ENCODE data around the gene KRT86.

KRT86 gene

DNA sequence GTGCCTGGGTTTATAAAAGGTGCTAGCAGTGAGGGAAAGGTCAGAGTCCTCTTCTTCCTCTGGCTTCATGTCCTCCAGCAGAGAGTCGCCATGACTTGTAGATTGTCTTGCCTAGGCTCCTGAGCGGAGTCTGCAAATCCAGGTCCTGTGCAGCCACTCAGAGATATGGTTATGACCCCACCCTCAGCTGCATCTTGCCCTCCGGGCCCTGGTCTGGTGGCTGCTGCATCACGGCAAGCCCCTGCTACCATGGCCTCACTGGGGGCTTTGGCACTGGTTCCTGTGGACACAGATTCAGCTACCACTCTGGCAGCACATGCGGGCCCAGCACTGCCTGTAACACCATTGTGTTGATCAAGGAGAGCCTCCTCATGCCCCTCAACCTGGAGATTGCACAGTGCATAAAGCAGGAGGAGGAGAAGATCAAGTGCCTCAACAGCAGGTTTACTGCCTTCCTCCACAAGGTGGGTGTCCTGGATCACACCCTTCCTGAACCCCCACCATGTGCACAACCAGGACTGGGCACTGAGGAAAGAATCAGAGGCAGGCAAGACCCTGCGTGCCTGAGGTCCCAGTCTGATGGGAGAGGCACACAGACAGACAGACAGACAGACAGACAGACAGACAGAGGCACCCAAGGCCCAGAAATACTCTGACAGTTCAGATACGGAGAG, 10.5 kb upstream of the KRT86 start:
- no peaks in the 10 kb centered on the region for H3K4me1 Mint-ChIP-seq
- no peak overlapping the region for H3K27ac Mint-ChIP-seq
- H3K4me3 Mint-ChIP-seq = no peak overlapping the region
- DNase-seq (ENCODE audit: low spot score in 2 of 2) = no peak
- peaks cover 15% of the 10 kb centered on the region for H3K27me3 Mint-ChIP-seq
- no peak for ATAC-seq (ENCODE audit: low read depth)
- peaks cover 1% of the 10 kb centered on the region for H3K9me3 Mint-ChIP-seq
- no peaks in the 10 kb centered on the region for H3K36me3 Mint-ChIP-seq

DNA sequence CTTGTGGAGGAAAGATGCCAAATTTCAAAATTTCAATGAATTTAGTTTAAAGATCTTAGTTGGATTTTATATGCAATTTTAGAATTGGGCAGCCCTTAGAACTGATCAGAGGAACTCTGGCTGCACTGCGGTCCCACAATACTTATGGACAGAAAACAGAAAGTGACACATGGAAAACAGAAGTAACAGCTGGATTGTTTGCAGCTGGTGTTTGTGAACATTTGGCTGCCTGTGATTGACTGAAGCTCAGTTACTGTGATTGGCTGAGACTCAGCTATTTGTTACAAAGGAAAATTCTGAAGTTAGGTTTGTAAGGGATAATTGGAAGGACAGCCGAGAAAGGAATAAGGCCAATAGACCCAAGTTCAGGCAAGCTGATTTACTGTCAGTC, 10.0 kb upstream of the KRT86 start:
- peaks cover 11% of the 10 kb centered on the region for H3K27me3 Mint-ChIP-seq
- no peak overlapping the region for H3K27ac Mint-ChIP-seq
- no peak overlapping the region for H3K4me3 Mint-ChIP-seq
- H3K4me1 Mint-ChIP-seq = no peaks in the 10 kb centered on the region
- H3K9me3 Mint-ChIP-seq = peaks cover 1% of the 10 kb centered on the region
- no peaks in the 10 kb centered on the region for H3K36me3 Mint-ChIP-seq
- ATAC-seq (ENCODE audit: low read depth) (no peak), DNase-seq (ENCODE audit: low spot score in 2 of 2) (no peak)

DNA sequence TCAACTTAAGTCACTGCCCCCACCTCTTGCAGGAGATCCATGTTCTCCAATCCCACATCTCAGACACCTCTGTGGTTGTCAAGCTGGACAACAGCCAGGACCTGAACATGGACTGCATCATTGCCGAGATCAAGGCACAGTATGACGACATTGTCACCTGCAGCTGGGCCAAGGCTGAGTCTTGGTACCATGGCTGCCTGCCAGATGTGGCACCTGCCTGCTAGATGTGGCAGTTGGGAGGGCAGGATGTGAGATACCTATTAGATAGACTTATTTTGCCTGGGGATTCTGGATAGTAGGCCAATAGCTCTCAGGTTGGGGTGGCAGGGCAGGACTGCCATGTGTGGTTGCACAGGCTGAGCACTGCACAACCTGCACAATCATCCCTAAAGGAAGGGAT, 7.9 kb upstream of the KRT86 start:
- DNase-seq (ENCODE audit: low spot score in 2 of 2) = no peak
- Mint-ChIP-seq H3K27me3 (peaks cover 16% of the 10 kb centered on the region), H3K27ac (no peak overlapping the region), H3K36me3 (no peaks in the 10 kb centered on the region), H3K4me3 (no peak overlapping the region), H3K9me3 (peaks cover 1% of the 10 kb centered on the region), H3K4me1 (no peaks in the 10 kb centered on the region)
- no peak for ATAC-seq (ENCODE audit: low read depth)

DNA sequence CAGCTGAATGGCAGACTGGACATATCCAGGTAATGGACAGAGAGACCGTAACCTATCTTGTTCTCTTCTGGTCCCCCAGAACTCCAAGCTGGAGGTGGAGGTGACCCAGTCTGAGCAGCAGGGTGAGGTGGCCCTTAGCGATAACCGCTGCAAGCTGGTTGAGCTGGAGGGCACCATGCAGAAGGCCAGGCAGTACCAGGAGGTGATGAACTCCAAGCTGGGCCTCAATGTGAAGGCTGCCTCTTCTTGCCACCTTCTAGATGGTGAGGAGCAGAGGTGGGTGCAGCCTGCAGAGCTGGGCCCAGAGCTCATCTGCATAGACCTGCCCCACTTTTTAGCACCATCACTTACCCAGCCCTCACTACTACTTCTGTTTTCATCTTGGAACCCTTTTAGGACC, 7.2 kb upstream of the KRT86 start:
- DNase-seq (ENCODE audit: low spot score in 2 of 2) (no peak), ATAC-seq (ENCODE audit: low read depth) (no peak)
- Mint-ChIP-seq H3K4me3 (no peak overlapping the region), H3K36me3 (no peaks in the 10 kb centered on the region), H3K4me1 (no peaks in the 10 kb centered on the region), H3K9me3 (peaks cover 1% of the 10 kb centered on the region), H3K27ac (no peak overlapping the region), H3K27me3 (peaks cover 12% of the 10 kb centered on the region)

DNA sequence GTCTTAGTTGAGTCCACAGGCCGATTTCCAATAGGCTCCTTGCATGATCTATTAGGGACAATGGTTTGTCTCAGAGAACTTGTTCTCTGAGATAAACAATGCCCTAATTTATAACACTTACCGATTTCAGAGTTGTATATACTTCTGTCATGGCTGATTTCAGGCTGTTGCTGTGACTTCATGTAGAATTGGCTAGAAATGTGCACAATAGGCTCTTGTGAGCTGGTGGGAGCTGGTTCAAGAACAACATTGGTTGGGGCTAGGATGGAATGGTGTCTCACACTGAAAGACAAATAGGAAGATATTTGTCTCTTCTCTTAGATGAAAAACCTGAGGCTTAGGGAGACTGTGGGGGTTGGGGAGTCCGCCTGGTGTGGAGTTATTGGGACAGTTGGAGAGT, 6.7 kb upstream of the KRT86 start:
- DNase-seq (ENCODE audit: low spot score in 2 of 2) (no peak), ATAC-seq (ENCODE audit: low read depth) (no peak)
- no peak overlapping the region for H3K27ac Mint-ChIP-seq
- no peaks in the 10 kb centered on the region for H3K9me3 Mint-ChIP-seq
- no peak overlapping the region for H3K4me3 Mint-ChIP-seq
- no peaks in the 10 kb centered on the region for H3K4me1 Mint-ChIP-seq
- H3K27me3 Mint-ChIP-seq = peaks cover 11% of the 10 kb centered on the region
- no peaks in the 10 kb centered on the region for H3K36me3 Mint-ChIP-seq

DNA sequence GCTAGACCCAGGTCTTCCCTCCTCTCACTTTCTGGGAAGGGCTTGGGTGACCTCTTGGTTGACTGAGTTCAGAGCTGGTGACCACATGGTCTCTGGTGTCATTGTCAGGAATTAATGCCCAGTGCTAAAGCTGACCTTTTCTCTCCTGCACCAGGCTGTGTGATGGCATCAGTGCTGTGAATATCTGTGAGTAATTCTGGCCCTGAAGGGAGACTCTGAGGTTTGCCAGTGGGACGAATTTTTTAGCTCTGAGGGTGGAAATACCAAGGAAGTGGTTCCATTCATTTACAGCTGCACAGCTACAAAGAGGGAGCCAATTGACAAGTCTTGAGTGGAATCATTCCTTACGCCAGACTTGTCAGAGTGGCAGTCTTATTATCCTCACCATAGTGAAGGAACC, 6.2 kb upstream of the KRT86 start:
- no peaks in the 10 kb centered on the region for H3K36me3 Mint-ChIP-seq
- no peak overlapping the region for H3K27ac Mint-ChIP-seq
- H3K27me3 Mint-ChIP-seq = peaks cover 11% of the 10 kb centered on the region
- H3K9me3 Mint-ChIP-seq = no peaks in the 10 kb centered on the region
- H3K4me1 Mint-ChIP-seq = no peaks in the 10 kb centered on the region
- H3K4me3 Mint-ChIP-seq = no peak overlapping the region
- DNase-seq (ENCODE audit: low spot score in 2 of 2) = no peak
- no peak for ATAC-seq (ENCODE audit: low read depth)

DNA sequence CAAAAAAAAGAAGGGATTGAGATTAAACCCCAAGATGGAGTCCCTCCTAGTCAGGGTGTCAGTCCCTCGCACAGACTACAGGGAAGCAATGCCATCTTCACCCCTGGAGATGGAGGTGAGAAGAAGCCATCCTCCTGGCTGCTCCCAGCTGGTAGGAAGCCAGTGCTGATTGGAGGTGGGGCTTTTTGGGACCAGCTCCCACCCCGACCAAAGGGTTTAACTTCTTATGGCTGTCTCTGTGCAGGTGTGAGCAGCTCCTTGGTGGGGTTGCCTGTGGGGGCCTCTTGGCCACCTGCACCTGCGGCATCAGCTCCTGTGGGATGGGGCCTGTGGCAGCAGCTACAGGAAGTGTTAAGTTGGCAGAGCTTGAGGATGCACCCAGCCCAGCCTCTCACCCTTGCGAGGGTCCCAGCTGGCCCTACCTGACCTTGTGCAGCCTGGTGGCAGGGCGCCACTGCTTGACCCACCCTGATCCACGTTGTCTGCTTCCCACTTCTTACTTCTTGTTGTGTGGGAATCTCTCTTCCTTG, 3.8 kb upstream of the KRT86 start:
- Mint-ChIP-seq H3K4me3 (no peak overlapping the region), H3K27ac (no peak overlapping the region), H3K27me3 (peaks cover 22% of the 10 kb centered on the region), H3K4me1 (no peaks in the 10 kb centered on the region), H3K36me3 (no peaks in the 10 kb centered on the region), H3K9me3 (no peaks in the 10 kb centered on the region)
- DNase-seq (ENCODE audit: low spot score in 2 of 2) = no peak
- no peak for ATAC-seq (ENCODE audit: low read depth)

DNA sequence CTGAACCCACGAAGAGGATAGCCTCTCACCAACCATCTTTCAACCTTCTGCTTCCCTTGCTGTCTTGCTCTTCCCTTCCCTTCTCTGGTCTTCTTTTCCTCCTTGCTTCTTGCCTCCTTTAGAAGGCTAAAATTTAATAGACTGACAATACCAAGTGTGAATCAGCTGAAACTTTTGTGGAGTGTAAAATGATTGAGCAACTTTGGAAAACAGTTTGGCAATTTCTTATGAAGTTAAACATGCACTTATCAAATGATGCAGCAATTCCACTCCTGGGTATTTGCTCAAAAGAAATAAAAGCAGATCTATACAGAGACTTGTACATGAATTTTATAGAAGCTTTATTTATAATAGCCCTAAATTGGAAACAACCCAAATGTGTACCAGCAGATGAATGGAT, 3.3 kb upstream of the KRT86 start:
- ATAC-seq (ENCODE audit: low read depth) = no peak
- DNase-seq (ENCODE audit: low spot score in 2 of 2) = no peak
- H3K4me3 Mint-ChIP-seq = no peak overlapping the region
- no peak overlapping the region for H3K27ac Mint-ChIP-seq
- no peaks in the 10 kb centered on the region for H3K9me3 Mint-ChIP-seq
- H3K4me1 Mint-ChIP-seq = no peaks in the 10 kb centered on the region
- H3K27me3 Mint-ChIP-seq = peaks cover 23% of the 10 kb centered on the region
- no peaks in the 10 kb centered on the region for H3K36me3 Mint-ChIP-seq

DNA sequence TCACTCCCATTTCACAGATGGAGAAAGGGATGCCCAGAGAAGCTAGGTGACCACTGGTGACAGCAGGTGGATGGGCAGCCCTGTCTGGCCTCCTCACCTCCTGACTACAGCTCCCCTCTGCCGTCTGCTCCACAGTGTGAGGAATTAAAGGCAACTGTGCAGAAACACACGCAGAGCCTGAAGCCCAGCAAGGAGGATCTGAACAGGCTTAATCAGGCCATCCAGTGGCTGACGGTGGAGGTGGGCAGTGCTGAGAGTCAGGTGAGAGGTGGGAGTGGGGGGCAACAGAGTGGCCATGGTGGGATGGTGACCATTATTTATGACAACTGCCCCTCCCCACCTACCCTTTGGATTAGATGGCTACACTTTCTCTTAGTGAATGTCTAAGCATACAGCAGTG, 1.2 kb downstream of the KRT86 start:
- Mint-ChIP-seq H3K9me3 (no peaks in the 10 kb centered on the region), H3K27ac (no peak overlapping the region), H3K4me3 (no peak overlapping the region), H3K36me3 (no peaks in the 10 kb centered on the region), H3K4me1 (peaks cover 2% of the 10 kb centered on the region), H3K27me3 (peaks cover 31% of the 10 kb centered on the region)
- DNase-seq (ENCODE audit: low spot score in 2 of 2) (no peak), ATAC-seq (ENCODE audit: low read depth) (no peak)

DNA sequence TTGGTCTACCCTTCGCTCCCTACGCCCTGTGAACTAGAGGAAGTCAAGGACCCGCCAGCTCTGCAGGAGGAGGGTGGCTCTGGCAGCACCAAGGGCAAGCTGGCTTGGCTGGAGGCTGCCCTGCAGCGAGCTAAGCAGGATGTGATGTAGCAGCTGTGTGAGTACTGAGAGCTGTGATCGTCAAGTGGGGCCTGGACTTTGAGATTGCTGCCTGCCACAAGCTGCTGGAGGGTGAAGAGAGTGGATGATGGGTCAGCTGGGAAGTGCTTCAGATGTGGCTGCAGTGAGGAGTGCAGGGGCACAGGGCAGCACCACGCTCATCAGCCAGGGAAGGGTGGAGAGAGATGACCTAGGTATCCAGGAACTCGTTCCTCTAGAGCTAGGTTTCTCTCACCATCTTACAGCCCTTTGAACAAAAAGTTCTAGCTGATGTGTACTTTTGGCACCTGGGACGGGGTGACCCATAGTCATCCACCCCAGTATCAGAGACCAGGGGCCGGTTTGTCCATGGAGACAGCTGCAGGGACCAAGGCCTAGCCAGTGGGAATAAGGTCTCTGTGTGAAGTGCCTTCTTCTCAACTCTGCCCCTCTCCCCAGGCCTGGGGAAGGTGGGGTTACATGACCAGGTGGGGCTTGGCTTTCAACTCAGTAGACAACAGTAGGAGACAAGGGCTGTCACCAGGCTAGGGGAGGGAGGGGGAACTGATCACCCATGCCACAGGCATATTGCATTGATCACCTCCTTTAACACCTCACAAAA, 3.2 kb downstream of the KRT86 start:
- no peak overlapping the region for H3K4me3 Mint-ChIP-seq
- ATAC-seq (ENCODE audit: low read depth) = no peak
- no peaks in the 10 kb centered on the region for H3K9me3 Mint-ChIP-seq
- DNase-seq (ENCODE audit: low spot score in 2 of 2) = no peak
- H3K4me1 Mint-ChIP-seq = peaks cover 2% of the 10 kb centered on the region
- H3K36me3 Mint-ChIP-seq = no peaks in the 10 kb centered on the region
- peaks cover 29% of the 10 kb centered on the region for H3K27me3 Mint-ChIP-seq
- H3K27ac Mint-ChIP-seq = no peak overlapping the region

DNA sequence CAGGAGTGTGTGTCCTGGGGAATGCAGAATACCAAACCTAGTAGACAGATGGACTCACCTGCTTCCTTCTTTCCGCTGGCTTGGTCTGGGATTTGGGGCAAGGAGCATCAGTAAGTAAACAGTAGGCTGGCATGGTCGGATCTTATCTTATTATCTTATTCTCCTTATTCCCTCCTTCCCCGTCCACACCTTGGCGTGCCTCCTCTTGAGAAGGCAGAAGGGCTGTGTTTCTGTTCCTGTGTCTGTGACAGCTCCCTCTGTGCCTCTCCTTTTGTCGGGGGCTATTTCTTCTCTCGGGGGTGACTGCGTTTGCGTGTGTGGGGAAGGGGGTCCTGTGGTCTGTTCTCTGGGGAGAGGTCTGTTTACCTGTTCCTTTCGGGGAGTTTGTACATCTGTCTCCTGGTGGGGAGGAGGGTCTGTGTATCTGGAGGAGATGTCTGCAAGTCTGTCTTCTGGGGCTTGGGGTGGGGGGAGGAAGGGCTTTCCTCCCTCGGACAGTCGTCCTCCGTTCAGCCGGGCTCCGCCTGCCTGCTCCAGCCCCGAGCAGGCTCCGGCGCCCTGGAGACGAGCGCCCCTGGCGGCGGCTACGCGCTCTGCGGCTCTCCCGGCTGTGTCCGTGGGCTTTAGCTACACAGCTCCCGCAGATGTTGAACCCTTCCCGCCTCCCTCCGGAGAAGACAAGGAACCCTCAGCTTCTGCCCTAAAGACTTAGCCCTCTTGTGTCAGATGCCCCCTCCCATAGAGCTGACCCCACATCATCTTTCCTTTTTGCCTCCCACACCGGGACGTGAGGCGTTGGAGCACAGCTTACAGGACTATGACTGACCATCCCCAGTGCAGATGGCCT, 4.4 kb downstream of the KRT86 start:
- H3K27ac Mint-ChIP-seq = no peak overlapping the region
- ATAC-seq (ENCODE audit: low read depth) (peak; percentile 93), DNase-seq (ENCODE audit: low spot score in 2 of 2) (peak; percentile 53 to 73)
- no peaks in the 10 kb centered on the region for H3K36me3 Mint-ChIP-seq
- no peak overlapping the region for H3K4me3 Mint-ChIP-seq
- H3K9me3 Mint-ChIP-seq = no peaks in the 10 kb centered on the region
- H3K4me1 Mint-ChIP-seq = peaks cover 2% of the 10 kb centered on the region
- peaks cover 30% of the 10 kb centered on the region for H3K27me3 Mint-ChIP-seq

DNA sequence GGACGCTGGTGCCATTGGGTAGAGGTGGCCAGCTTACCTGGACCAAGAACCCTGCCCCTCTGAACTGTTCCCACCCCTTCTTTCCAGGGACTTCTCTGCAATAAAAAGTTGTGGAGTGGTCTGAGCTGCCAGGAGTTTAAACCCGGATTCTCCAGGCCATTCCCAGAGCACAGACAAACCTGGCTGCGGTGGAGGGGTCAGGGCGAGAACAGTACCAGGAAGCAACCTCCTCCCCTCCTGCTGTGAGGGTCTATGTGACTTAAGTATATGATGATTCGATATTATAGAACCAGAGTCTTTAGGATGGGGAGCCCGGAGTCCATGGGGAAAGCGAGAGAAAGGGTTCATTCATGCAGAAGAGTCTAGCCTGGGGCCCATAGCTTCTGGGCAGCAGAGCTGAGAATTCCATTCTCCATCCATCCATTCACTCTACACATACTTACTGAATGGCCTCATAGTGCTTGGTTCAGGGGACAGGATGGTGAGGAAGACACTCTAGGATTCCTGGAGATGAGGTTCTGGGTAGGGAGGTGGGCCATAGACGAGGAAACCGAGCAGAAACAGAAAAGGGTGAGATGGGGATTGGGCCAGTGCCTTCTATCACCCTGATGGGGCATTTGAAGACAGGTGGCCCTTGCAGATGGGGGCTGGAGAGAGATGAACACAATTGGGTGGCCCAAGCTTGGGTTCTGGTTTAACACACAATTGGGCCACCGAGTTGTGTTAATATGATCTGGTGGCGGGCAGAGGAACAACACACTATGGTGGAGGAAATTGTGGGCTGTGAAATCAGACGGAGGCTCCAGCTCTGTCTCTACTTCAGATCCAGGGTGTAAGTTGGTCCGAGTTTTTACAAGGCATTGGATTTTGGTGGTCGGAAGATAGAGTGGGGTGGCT, 5.2 kb downstream of the KRT86 start:
- H3K9me3 Mint-ChIP-seq = no peaks in the 10 kb centered on the region
- ATAC-seq (ENCODE audit: low read depth) (no peak), DNase-seq (ENCODE audit: low spot score in 2 of 2) (no peak)
- H3K27ac Mint-ChIP-seq = no peak overlapping the region
- H3K27me3 Mint-ChIP-seq = peaks cover 24% of the 10 kb centered on the region
- no peak overlapping the region for H3K4me3 Mint-ChIP-seq
- peaks cover 2% of the 10 kb centered on the region for H3K4me1 Mint-ChIP-seq
- H3K36me3 Mint-ChIP-seq = no peaks in the 10 kb centered on the region

DNA sequence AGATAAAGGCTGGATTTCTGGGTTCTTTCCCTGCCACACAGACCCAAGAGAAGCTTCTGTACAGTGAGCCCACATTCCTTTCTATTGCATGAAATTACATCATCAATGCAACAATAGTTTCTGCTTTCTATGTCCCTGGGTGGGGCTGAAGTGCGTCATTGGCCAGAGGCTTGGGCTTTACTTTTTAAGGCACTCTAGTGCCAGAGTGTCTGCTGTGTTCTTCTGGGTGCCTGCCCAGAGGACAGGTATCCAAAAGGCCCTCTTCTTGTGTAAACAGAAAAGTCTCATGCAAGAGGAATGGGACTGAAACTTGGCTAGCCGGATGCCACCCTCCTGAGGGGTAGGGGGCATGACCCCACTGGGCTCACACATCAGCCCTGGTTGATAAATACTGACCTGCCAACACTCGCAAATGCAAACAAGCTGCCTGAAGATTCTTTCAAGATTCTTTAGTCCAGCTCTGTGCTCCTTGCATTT, 5.9 kb downstream of the KRT86 start:
- ATAC-seq (ENCODE audit: low read depth) = no peak
- no peaks in the 10 kb centered on the region for H3K9me3 Mint-ChIP-seq
- H3K27me3 Mint-ChIP-seq = peaks cover 21% of the 10 kb centered on the region
- DNase-seq (ENCODE audit: low spot score in 2 of 2) = no peak
- no peak overlapping the region for H3K4me3 Mint-ChIP-seq
- no peak overlapping the region for H3K27ac Mint-ChIP-seq
- H3K4me1 Mint-ChIP-seq = peaks cover 2% of the 10 kb centered on the region
- no peaks in the 10 kb centered on the region for H3K36me3 Mint-ChIP-seq
